GM21786 (cell line): Measurements from ENCODE around the gene RFPL2.
"Not testable (repeated sequence)": the region's sequence is repeated elsewhere in the genome, so short reads cannot be mapped to it uniquely, and the experiment has no call there.

Source experiments
- ATAC-seq: cut with Tn5 transposase; IDR thresholded peaks from one replicate; pipeline ENCODE4 v1.9.1; 2021; ENCODE audit not compliant: unreplicated experiment

Gene RFPL2

GRCh38 chr22:32175683-32176644 is 28.9 kb downstream of the RFPL2 start:
- no peak for ATAC-seq

- no peak for ATAC-seq
These were observed 29.8 kb downstream of the RFPL2 start for GRCh38 chr22:32175115-32175514.

GRCh38 chr22:32165681-32166080 is 39.2 kb downstream of the RFPL2 start:
- no peak for ATAC-seq

GRCh38 chr22:32164075-32164860 is 40.6 kb downstream of the RFPL2 start:
- ATAC-seq = no peak

GRCh38 chr22:32160411-32160810 is 44.5 kb downstream of the RFPL2 start:
- not testable (repeated sequence) for ATAC-seq

GRCh38 chr22:32158712-32159533 is 46.0 kb downstream of the RFPL2 start, which contains the start of gene C22orf42:
TSS of gene C22orf42 (minus strand) at chr22:32159303. CDS start at chr22:32159215, 88 bp downstream.
- ATAC-seq = no peak

- not testable (repeated sequence) for ATAC-seq
These were observed 47.2 kb downstream of the RFPL2 start for GRCh38 chr22:32157632-32158031.

- ATAC-seq = not testable (repeated sequence)
These were observed 50.1 kb downstream of the RFPL2 start for GRCh38 chr22:32154727-32155126.

- ATAC-seq = not testable (repeated sequence)
These were observed 53.2 kb downstream of the RFPL2 start for GRCh38 chr22:32151641-32152040.

GRCh38 chr22:32150647-32151046 is 54.2 kb downstream of the RFPL2 start:
- not testable (repeated sequence) for ATAC-seq

GRCh38 chr22:32148372-32148771 is 56.5 kb downstream of the RFPL2 start:
- not testable (repeated sequence) for ATAC-seq

- ATAC-seq = not testable (repeated sequence)
These were observed 57.7 kb downstream of the RFPL2 start for GRCh38 chr22:32147128-32147527.

GRCh38 chr22:32144496-32145274 is 60.2 kb downstream of the RFPL2 start:
- no peak for ATAC-seq

- ATAC-seq = no peak
These were observed 62.3 kb downstream of the RFPL2 start for GRCh38 chr22:32142600-32142999.

GRCh38 chr22:32140688-32141087 is 64.2 kb downstream of the RFPL2 start:
- ATAC-seq = not testable (repeated sequence)
